Transverse colon (tissue), 4 donors: ENCODE results near the gene ECT2L.

Source experiments
- CTCF ChIP-seq, 5 experiments: fragments of 200-600 bp in 3 of 5; fragments of 450-650 bp in 2 of 5; sonication (generic) in 3 of 5; IDR thresholded peaks; 1 replicate in 2 of 5; 2 replicates in 3 of 5; pipeline ENCODE4 v1.5.1; 2016 to 2017; ENCODE audit warnings: antibody characterized with exemption in 5 of 5, inconsistent platforms in 3 of 5, mild to moderate bottlenecking in 2 of 5, moderate library complexity in 1 of 5
- POLR2A ChIP-seq: fragments of 450-650 bp; IDR thresholded peaks from one replicate; pipeline ENCODE4 v1.6.1; 2016; ENCODE audit warnings: antibody characterized with exemption, mild to moderate bottlenecking, moderate library complexity
- POLR2AphosphoS5 ChIP-seq, 3 donors: sonication (generic); formaldehyde crosslinking; IDR thresholded peaks; one replicate each; pipeline ENCODE4 v1.6.1; 2016; ENCODE audit warnings: antibody characterized with exemption in 3 of 3

GRCh38 chr6:138847884-138848283 lies 52.0 kb downstream of the ECT2L start:
- TF ChIP-seq POLR2A = no peak
- TF ChIP-seq POLR2AphosphoS5 (IDR thresholded peaks at IDR 0.05) = no peak
- TF ChIP-seq CTCF (IDR thresholded peaks at IDR 0.05) = no peak
